Fibroblast of peridontal ligament (primary cell): ENCODE measurements around the gene FAM227B.
"Not testable (repeated sequence)": the region's sequence is repeated elsewhere in the genome, so short reads cannot be mapped to it uniquely, and the experiment has no call there.

Experiments
- DNase-seq: peaks from one replicate; pipeline ENCODE4 v3.0.0-alpha.2; 2010; ENCODE audit errors: extremely low read depth

FAM227B gene

GRCh38 chr15:49612240-49612639 lies 8.4 kb downstream of the FAM227B start:
- not testable (repeated sequence) for DNase-seq

DNA sequence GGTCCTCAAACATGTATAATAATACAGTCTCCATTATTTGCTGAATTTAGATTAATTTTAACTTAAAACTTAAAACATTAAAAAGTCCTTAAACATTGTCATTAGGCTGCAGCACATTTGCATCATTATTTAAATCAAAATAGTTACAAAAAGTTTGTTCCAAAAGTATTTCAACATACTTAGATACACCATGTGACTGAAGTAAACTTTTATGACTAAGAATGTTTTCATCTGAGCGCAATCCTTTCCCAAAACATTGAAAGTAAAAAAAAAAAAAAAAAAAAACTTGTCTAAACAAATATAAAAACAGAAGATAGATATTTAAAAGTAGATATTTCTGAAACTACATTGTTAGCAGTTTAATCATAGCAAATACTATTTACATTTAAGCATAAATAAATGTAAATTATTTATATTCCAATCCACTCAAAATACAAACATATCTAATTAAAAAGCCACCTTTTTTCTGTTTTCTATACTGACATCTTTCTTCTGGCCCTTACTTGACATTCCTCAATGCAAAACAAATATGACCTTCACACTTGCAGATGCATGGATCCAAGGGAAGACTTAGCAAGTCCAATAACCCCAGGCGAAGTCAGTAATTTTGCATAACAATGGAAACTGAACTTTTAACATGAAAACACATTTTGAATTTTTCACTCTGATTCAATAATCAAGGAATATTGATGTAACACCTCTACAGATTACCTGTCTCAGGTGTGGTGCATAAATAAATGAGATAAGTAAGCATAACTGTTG lies 10.3 kb downstream of the FAM227B start:
- no peak for DNase-seq

DNA sequence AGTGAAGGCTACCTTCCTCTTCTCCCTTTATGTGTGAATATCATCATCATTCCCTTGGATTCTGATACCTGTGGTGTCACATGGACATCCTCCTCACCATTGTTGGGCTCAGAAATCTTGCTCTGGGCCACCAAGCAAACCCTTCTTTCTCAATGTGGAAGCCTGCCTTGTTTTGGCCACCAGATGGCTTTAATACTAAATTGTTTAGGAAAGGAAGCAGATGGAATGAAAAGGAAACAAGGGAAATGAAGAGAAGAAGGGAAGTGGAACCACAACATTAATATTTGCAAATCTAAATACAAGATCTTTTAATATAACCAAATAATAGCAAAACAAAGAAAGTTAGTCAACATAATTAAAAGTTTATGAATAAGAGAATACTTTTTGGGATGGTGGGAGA lies 14.0 kb downstream of the FAM227B start:
- peak; percentile 46 for DNase-seq

DNA sequence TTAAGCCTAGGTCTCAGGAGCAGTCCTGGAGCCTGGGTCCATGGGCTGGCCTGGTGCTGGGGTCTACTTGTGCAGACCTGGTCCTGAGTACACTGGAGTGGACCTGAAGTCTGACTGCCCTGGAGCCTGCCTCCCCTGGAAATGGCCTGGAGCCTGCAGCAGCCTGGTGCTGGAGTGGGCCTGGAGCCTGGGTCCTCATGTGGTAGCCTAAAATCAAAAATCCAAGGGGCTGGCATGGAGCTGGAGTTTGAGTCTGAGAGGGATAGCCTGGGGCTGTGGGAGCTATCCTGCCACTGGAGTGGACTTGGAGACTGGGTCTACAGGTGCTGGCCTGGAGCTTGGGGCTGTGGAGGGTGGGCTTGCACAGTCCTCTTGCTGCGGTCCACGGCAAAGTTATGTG lies 15.0 kb downstream of the FAM227B start:
- DNase-seq: no peak

- DNase-seq: no peak
Measured at GRCh38 chr15:49604625-49605409, 15.8 kb downstream of the FAM227B start.

GRCh38 chr15:49592829-49593316 lies 27.7 kb downstream of the FAM227B start:
- not testable (repeated sequence) for DNase-seq

GRCh38 chr15:49589030-49589429 lies 31.6 kb downstream of the FAM227B start:
- DNase-seq: peak; percentile 21

DNA sequence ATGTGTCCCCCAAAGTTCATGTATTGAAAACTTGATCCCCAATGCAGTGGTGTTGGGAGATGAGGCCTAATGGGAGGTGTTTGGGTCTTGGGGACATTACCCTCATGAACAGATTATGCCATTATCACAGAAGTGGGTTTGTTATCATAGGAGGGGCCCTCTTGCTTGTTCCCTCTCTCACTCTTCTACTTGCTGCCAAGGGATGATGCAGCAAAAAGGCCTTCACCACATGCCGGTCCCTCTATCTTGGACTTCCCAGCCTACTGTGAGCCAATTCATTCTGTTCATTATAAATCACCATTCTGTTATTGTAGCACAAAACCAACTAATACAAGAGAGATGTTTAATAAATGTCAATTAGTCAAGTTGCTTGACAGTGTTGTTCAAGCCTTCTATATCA lies 47.2 kb downstream of the FAM227B start:
- DNase-seq: no peak

DNA sequence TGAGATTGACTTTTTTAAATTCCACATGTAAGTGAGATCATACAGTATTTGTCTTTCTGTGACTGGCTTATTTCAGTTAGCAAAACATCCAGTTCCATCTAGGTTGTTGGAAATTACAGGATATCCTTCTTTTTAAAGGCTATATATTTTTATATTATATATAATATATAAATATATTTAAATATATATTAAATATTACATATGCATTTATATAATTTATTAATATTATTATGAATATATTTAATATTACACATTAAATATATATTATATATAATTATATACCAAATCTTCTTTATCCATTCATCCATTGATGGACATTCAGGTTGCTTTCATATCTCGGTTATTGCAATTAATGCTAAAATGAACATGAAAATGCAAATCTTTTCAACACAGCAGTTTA lies 49.9 kb downstream of the FAM227B start:
- DNase-seq: no peak

DNA sequence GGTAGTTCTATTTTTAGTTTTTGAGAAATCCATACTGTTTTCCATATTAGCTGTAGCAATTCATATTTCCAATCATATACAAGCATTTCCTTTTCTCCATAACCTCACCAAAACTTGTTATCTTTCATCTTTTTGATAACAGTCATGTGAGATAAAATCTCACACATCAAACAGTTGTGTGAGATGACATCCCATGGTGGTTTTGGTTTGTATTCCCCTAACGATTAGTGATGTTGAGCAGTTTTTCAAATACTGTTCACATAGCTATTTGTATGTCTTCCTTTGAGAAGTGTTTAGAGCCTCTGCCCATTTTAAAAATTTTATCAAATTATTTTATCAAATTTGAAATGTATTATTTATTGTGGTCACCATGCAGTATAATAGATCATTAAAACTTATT lies 50.4 kb downstream of the FAM227B start:
- no peak for DNase-seq

- DNase-seq: no peak
Measured at GRCh38 chr15:49560045-49560444, 60.6 kb downstream of the FAM227B start.

DNA sequence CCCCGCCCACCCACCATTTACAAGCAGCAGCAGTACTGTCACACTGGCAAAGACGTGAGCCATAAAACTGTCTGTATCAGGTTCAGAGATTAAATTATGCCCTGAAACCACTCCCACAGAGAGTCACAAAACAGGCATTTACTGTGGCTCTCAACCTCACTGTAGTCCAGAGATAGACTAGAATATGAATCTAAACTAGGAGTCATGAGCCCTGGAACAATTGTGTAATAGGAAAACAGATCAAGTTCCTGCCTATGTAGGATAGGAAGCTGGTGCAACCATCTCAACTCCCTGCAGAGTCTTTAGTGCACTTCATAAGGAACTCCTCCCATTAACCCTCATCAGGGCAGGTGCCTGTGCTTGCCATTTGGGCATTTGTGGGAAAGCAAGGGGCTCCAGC lies 61.7 kb downstream of the FAM227B start:
- peak; percentile 53 for DNase-seq

DNA sequence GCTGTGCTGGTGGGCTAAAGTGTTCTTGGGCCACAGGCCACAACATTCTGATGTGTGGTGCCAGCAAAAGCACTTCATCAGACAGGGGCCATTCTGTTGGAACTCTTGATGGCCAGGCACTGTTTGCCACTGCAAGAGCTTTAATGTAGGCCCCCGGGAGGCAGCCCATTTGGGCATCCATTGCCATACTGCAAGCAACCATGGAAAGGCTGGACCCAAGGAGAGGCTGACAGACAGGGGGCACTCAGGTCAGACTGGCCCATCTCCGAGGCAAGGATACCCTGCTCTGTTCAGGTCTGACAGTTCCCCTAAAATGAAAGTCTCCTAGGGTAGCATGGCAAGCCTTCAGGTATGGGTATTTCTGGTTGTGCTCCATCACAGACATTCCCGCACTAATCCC lies 64.2 kb downstream of the FAM227B start:
- DNase-seq: no peak

GRCh38 chr15:49550342-49550741 lies 70.3 kb downstream of the FAM227B start:
- DNase-seq: not testable (repeated sequence)

DNA sequence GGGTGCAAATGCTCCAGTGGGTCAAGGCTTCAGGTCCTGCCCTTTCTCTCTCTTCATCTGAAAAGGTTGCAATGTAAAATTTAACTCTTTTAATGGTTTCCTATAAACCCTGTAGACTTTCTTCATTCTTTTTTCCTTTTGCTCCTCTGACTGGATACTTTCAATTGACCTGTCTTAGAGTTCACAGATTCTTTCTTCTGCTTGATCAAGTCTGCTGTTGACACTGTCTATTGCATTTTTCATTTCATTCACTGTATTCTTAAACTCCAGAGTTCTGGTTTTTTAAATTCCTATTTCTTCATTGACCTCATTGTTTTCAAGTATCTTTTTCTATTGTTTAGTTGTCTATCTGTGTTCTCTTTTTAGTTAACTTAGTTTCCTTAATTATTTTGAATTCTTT lies 82.1 kb downstream of the FAM227B start:
- DNase-seq: no peak

GRCh38 chr15:49530092-49530491 lies 90.5 kb downstream of the FAM227B start:
- DNase-seq: peak; percentile 52

DNA sequence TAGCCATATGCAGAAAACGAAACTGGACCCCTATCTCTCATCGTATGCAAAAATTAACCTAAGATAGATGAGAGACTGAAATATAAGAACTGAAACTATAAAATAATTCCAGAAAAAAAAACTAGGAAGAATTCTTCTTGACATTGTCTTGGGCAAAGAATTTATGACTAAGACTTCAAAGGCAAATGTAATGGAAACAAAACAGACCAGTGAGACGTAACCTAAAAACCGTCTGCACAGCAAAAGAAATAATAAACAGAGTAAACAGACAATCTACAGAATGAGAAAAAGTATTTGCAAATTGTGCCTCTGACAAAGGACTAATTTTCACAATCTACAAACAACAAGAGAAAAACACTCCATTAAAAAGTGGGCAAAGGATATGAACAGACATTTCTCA lies 92.3 kb downstream of the FAM227B start:
- DNase-seq: no peak

DNA sequence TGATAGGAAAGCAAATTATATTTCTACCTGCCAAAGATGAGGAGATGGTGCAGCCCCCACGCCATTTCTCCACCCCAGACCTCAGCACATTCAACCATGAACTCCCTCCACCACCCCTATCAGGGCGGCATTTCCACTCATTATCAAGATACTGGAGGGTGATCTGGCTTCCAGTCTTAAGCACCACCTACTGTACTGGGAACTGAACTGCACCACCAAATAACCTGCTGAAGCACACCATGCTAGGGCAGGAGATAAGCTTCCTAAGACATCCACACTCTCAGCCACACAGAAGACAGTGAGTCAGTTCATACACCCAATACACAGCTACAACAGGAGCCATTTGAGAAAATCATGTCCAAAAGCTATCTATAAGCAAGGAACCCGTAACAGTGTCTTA lies 98.8 kb downstream of the FAM227B start:
- DNase-seq: no peak

DNA sequence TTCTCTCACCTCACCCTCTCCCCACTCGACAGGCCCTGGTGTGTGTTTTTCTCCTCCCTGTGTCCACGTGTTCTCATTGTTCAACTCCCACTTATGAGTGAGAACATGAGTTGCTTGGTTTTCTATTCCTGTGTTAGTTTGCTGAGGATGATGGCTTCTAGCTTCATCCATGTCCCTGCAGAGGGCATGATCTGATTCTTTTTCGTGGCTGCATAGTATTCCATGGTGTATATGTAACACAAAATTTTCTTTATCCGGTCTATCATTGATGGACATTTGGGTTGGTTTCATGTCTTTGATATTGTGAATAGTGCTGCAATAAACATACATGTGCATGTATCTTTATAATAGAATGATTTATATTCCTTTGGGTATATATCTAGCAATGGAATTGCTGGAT lies 107.9 kb downstream of the FAM227B start:
- not testable (repeated sequence) for DNase-seq

- no peak for DNase-seq
Measured at GRCh38 chr15:49507261-49507660, 113.4 kb downstream of the FAM227B start.

DNA sequence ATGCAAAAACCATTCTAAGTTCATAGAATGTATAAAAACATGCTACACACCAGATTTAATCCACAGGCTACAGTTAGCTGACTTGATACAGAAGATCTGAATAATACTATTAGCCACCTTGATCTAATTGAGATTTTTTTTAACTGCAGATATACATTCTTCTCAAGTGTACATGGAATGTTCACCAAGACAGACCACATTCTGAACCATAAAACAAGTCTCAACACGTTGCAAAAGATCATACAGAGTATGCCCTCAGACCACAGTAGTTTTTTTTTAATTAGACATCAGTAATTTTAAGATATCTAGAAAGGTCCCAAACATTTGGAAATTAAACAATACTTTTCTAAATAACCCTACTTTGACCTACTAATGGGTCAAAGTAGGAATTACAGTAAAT lies 114.3 kb downstream of the FAM227B start:
- no peak for DNase-seq

DNA sequence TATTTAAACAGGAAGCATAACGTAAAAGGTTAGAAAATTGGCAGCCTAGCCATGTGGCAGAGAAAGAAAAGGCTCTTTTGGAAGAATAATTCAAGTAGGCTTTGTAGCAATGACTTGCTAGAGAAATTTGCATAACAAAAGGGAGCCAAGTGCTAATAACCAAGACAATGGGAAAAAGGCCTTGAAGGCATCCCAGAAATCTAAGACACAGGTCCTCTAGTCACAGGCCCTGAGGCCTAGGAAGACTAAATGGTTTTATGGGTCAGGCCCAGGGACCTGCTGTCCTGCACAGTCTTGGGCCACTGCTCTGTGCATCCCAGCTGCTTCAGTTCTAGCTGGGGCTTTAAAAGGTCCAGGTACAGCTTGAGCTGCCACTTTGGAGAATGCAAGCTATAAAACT lies 119.0 kb downstream of the FAM227B start:
- no peak for DNase-seq
